Activated gamma-delta T cell treated with Interleukin-2 at 50 U/mL for 16 hours (primary cell): ENCODE results near the gene SH3TC2.
"Not testable (repeated sequence)": the region's sequence is repeated elsewhere in the genome, so short reads cannot be mapped to it uniquely, and the experiment has no call there.

Experiments used
- DNase-seq: peaks from one replicate; pipeline ENCODE4 v3.0.0-alpha.2; 2020

The SH3TC2 gene

GRCh38 chr5:149063017-149063687 is at the start of gene SH3TC2:
Gene SH3TC2, minus strand, starts transcription at chr5:149063062. Its CDS starts 40 bp downstream, at chr5:149063022.
- DNase-seq, result no peak

GRCh38 chr5:149110406-149110805 is 47.5 kb upstream of the SH3TC2 start:
- DNase-seq, result no peak

- DNase-seq, result no peak
Measured at GRCh38 chr5:149108651-149109280, 45.9 kb upstream of the SH3TC2 start.

GRCh38 chr5:149100331-149100730 is 37.5 kb upstream of the SH3TC2 start:
- DNase-seq, result no peak

- DNase-seq, result no peak
Measured at GRCh38 chr5:149099920-149100319, 37.1 kb upstream of the SH3TC2 start.

- DNase-seq, result no peak
Measured at GRCh38 chr5:149094996-149095395, 32.1 kb upstream of the SH3TC2 start.

GRCh38 chr5:149093625-149094024 is 30.8 kb upstream of the SH3TC2 start:
- DNase-seq, result no peak

GRCh38 chr5:149089796-149090195 is 26.9 kb upstream of the SH3TC2 start:
- DNase-seq, result no peak

- DNase-seq, result no peak
Measured at GRCh38 chr5:149088686-149089085, 25.8 kb upstream of the SH3TC2 start.

GRCh38 chr5:149083846-149084245 is 21.0 kb upstream of the SH3TC2 start:
- DNase-seq, result no peak

- no peak for DNase-seq
Measured at GRCh38 chr5:149082271-149082670, 19.4 kb upstream of the SH3TC2 start.

- no peak for DNase-seq
Measured at GRCh38 chr5:149080294-149080693, 17.4 kb upstream of the SH3TC2 start.

GRCh38 chr5:149079883-149080282 is 17.0 kb upstream of the SH3TC2 start:
- no peak for DNase-seq

- DNase-seq, result not testable (repeated sequence)
Measured at GRCh38 chr5:149074071-149074470, 11.2 kb upstream of the SH3TC2 start.

- DNase-seq, result no peak
Measured at GRCh38 chr5:149073213-149073612, 10.4 kb upstream of the SH3TC2 start.

GRCh38 chr5:149072791-149073190 is 9.9 kb upstream of the SH3TC2 start:
- no peak for DNase-seq

GRCh38 chr5:149072376-149072775 is 9.5 kb upstream of the SH3TC2 start:
- no peak for DNase-seq

GRCh38 chr5:149071756-149072155 is 8.9 kb upstream of the SH3TC2 start:
- no peak for DNase-seq

- DNase-seq, result no peak
Measured at GRCh38 chr5:149071216-149071615, 8.4 kb upstream of the SH3TC2 start.

- DNase-seq, result no peak
Measured at GRCh38 chr5:149069711-149070110, 6.8 kb upstream of the SH3TC2 start.

GRCh38 chr5:149063896-149064478 is 1.1 kb upstream of the SH3TC2 start:
- no peak for DNase-seq

GRCh38 chr5:149062371-149063016 is 368 bp downstream of the SH3TC2 start:
- DNase-seq, result no peak

GRCh38 chr5:149061341-149061740 is 1.5 kb downstream of the SH3TC2 start:
- DNase-seq, result no peak

GRCh38 chr5:149060325-149060724 is 2.5 kb downstream of the SH3TC2 start:
- DNase-seq, result no peak
